ENCODE data around the gene CPNE5. TPM values are rescaled to one million over a fixed set of nuclear protein-coding genes. Genes with fewer than 3 reads are reported as not detected.

Gene CPNE5
- total RNA-seq, 1 donor from 2014 or later, result 24.9 TPM

GRCh38 chr6:36717871-36718540 is 121.2 kb downstream of the CPNE5 start:
- Mint-ChIP-seq H3K27ac (ENCODE audit: unreplicated experiment) (no peak overlapping the region), H3K27me3 (ENCODE audit: unreplicated experiment) (peaks cover 5% of the 10 kb centered on the region), H3K4me3 (ENCODE audit: unreplicated experiment) (no peak overlapping the region), H3K4me1 (ENCODE audit: unreplicated experiment) (no peaks in the 10 kb centered on the region), H3K9me3 (ENCODE audit: unreplicated experiment) (no peaks in the 10 kb centered on the region), H3K36me3 (ENCODE audit: low read depth, unreplicated experiment) (no peaks in the 10 kb centered on the region)
- TF ChIP-seq CTCF (IDR thresholded peaks at IDR 0.05; ENCODE audit: unreplicated experiment), result no peak
- DNase-seq (ENCODE audit: low spot score), result no peak

GRCh38 chr6:36717231-36717825 is 121.9 kb downstream of the CPNE5 start:
- no peaks in the 10 kb centered on the region for H3K4me1 Mint-ChIP-seq (ENCODE audit: unreplicated experiment)
- no peak overlapping the region for H3K4me3 Mint-ChIP-seq (ENCODE audit: unreplicated experiment)
- H3K9me3 Mint-ChIP-seq (ENCODE audit: unreplicated experiment), result no peaks in the 10 kb centered on the region
- no peak for DNase-seq (ENCODE audit: low spot score)
- H3K27me3 Mint-ChIP-seq (ENCODE audit: unreplicated experiment), result peaks cover 5% of the 10 kb centered on the region
- no peak overlapping the region for H3K27ac Mint-ChIP-seq (ENCODE audit: unreplicated experiment)
- no peaks in the 10 kb centered on the region for H3K36me3 Mint-ChIP-seq (ENCODE audit: low read depth, unreplicated experiment)
- TF ChIP-seq CTCF (IDR thresholded peaks at IDR 0.05; ENCODE audit: unreplicated experiment), result no peak

GRCh38 chr6:36716476-36717093 is 122.7 kb downstream of the CPNE5 start:
- Mint-ChIP-seq H3K27ac (ENCODE audit: unreplicated experiment) (no peak overlapping the region), H3K27me3 (ENCODE audit: unreplicated experiment) (peaks cover 5% of the 10 kb centered on the region), H3K36me3 (ENCODE audit: low read depth, unreplicated experiment) (no peaks in the 10 kb centered on the region), H3K4me1 (ENCODE audit: unreplicated experiment) (no peaks in the 10 kb centered on the region), H3K4me3 (ENCODE audit: unreplicated experiment) (no peak overlapping the region), H3K9me3 (ENCODE audit: unreplicated experiment) (no peaks in the 10 kb centered on the region)
- no peak for DNase-seq (ENCODE audit: low spot score)
- no peak for TF ChIP-seq CTCF (IDR thresholded peaks at IDR 0.05; ENCODE audit: unreplicated experiment)

- no peak for TF ChIP-seq CTCF (IDR thresholded peaks at IDR 0.05; ENCODE audit: unreplicated experiment)
- Mint-ChIP-seq H3K27ac (ENCODE audit: unreplicated experiment) (no peak overlapping the region), H3K4me1 (ENCODE audit: unreplicated experiment) (no peaks in the 10 kb centered on the region), H3K4me3 (ENCODE audit: unreplicated experiment) (no peak overlapping the region), H3K36me3 (ENCODE audit: low read depth, unreplicated experiment) (no peaks in the 10 kb centered on the region), H3K27me3 (ENCODE audit: unreplicated experiment) (peaks cover 2% of the 10 kb centered on the region), H3K9me3 (ENCODE audit: unreplicated experiment) (no peaks in the 10 kb centered on the region)
- DNase-seq (ENCODE audit: low spot score), result no peak
Measured at GRCh38 chr6:36715469-36715868, 123.8 kb downstream of the CPNE5 start.

GRCh38 chr6:36714511-36714910 is 124.7 kb downstream of the CPNE5 start:
- Mint-ChIP-seq H3K27ac (ENCODE audit: unreplicated experiment) (no peak overlapping the region), H3K4me1 (ENCODE audit: unreplicated experiment) (no peaks in the 10 kb centered on the region), H3K9me3 (ENCODE audit: unreplicated experiment) (no peaks in the 10 kb centered on the region), H3K27me3 (ENCODE audit: unreplicated experiment) (peaks cover 4% of the 10 kb centered on the region), H3K4me3 (ENCODE audit: unreplicated experiment) (no peak overlapping the region), H3K36me3 (ENCODE audit: low read depth, unreplicated experiment) (no peaks in the 10 kb centered on the region)
- no peak for TF ChIP-seq CTCF (IDR thresholded peaks at IDR 0.05; ENCODE audit: unreplicated experiment)
- no peak for DNase-seq (ENCODE audit: low spot score)
